K562 (cell line): ENCODE results near the gene SLC7A8. TPM values are rescaled to one million over a fixed set of nuclear protein-coding genes. Genes with fewer than 3 reads are reported as not detected.

Experiments used
- ATAC-seq: fragments of 200-7000 bp; cut with Tn5 transposase; 3 replicates; pipeline ENCODE4 v1.9.1; 2020; ENCODE audit warnings: moderate library complexity
- BruUV-seq: library from RNA; stranded (reverse); fragments of 400-500 nt; replicated peaks from 2 replicates; lab custom pipeline; 2021; lab: Mats Ljungman, UMichigan
- CTCF ChIA-PET: fragments of 300-600 bp; formaldehyde crosslinking; extraction: SDS; loops from one replicate; lab custom pipeline; 2021; ENCODE audit warnings: low intra/inter-chr PET ratio; lab: Yijun Ruan, JAX
- POLR2A ChIA-PET: fragments of 300-600, 350-650 bp; sonication (Branson Sonifier 250); formaldehyde crosslinking; extraction: SDS; loops from one replicate; lab custom pipeline; 2021; ENCODE audit warnings: antibody characterized with exemption, inconsistent platforms; lab: Yijun Ruan, JAX
- DNase-seq, 4 experiments: peaks; one replicate each; pipeline versions ENCODE4 v3.0.0 to v3.0.0-alpha.2; 2011 to 2018; ENCODE audit warnings: low spot score in 3 of 4, mixed read lengths in 3 of 4; ENCODE audit errors: extremely low read depth in 1 of 4
- FAIRE-seq: peaks from 2 replicates; lab custom pipeline; 2011; peaks lifted over from hg19 to GRCh38; lab: Jason Lieb, UNC
- H2AFZ ChIP-seq: 2 replicates; pipeline ENCODE4 v1.6.0; 2011; ENCODE audit warnings: low read depth, low read length, control low read depth, inconsistent platforms
- H3K27ac ChIP-seq: fragments of 200-600 bp; 3 replicates; pipeline ENCODE4 v1.8.0; 2011; ENCODE audit warnings: low read depth, mild to moderate bottlenecking, control low read depth, inconsistent platforms, low read length, moderate library complexity, mixed read lengths; ENCODE audit errors: extremely low read depth
- H3K27me3 ChIP-seq, 2 experiments: fragments of 300-600 bp in 1 of 2; 2 replicates in 1 of 2; 3 replicates in 1 of 2; pipeline versions ENCODE4 v1.6.0 to v1.8.0; 2011; ENCODE audit warnings: inconsistent platforms in 2 of 2, low read length in 2 of 2, mild to moderate bottlenecking in 1 of 2, mixed read lengths in 1 of 2, moderate library complexity in 1 of 2; ENCODE audit not compliant: control insufficient read depth in 2 of 2, insufficient read depth in 2 of 2
- H3K36me3 ChIP-seq: fragments of 300-600 bp; 3 replicates; pipeline ENCODE4 v1.8.0; 2011; ENCODE audit warnings: mild to moderate bottlenecking, low read length, inconsistent platforms; ENCODE audit not compliant: control insufficient read depth, insufficient read depth
- H3K4me1 ChIP-seq, 2 experiments: fragments of 200-600 bp in 1 of 2; replicated peaks in 1 of 2; 2 replicates in 1 of 2; 3 replicates in 1 of 2; pipeline versions ENCODE4 v1.5.1 to v1.8.0; 2011; ENCODE audit warnings: inconsistent platforms in 2 of 2, low read length in 2 of 2, mild to moderate bottlenecking in 1 of 2, mixed read lengths in 1 of 2, moderate library complexity in 1 of 2; ENCODE audit not compliant: control insufficient read depth in 2 of 2, insufficient read depth in 2 of 2
- H3K4me2 ChIP-seq: 2 replicates; pipeline ENCODE4 v1.6.1; 2011; ENCODE audit warnings: low read length, control low read depth, inconsistent platforms, mixed read lengths; ENCODE audit not compliant: insufficient read depth
- H3K4me3 ChIP-seq: fragments of 200-600 bp; sonication (generic), shearing (Covaris generic); 2 replicates; pipeline ENCODE4 v1.5.1; 2016; ENCODE audit warnings: control low read depth, inconsistent platforms
- H3K79me2 ChIP-seq: fragments of 200-600 bp; 3 replicates; pipeline ENCODE4 v1.8.0; 2011; ENCODE audit warnings: low read length, inconsistent platforms; ENCODE audit not compliant: control insufficient read depth, insufficient read depth
- H3K9ac ChIP-seq, 2 experiments: 2 replicates each; pipeline versions ENCODE4 v1.6.0 to v1.6.1; 2011; ENCODE audit warnings: low read depth in 2 of 2, low read length in 2 of 2, control low read depth in 1 of 2, inconsistent platforms in 1 of 2, mild to moderate bottlenecking in 1 of 2, mixed read lengths in 1 of 2; ENCODE audit not compliant: insufficient read depth in 1 of 2
- H3K9me1 ChIP-seq: one replicate; pipeline ENCODE4 v1.6.0; 2011; ENCODE audit warnings: inconsistent platforms, mild to moderate bottlenecking, low read length, moderate library complexity; ENCODE audit not compliant: control insufficient read depth, insufficient read depth
- H3K9me3 ChIP-seq: replicated peaks from 2 replicates; pipeline ENCODE4 v1.5.1; 2011; ENCODE audit warnings: low read depth, low read length, inconsistent platforms; ENCODE audit not compliant: control insufficient read depth, insufficient read depth
- H4K20me1 ChIP-seq: replicated peaks from 2 replicates; pipeline ENCODE4 v1.6.1; 2011; ENCODE audit warnings: low read length, inconsistent platforms, mixed read lengths; ENCODE audit not compliant: control insufficient read depth, insufficient read depth
- DIDO1 ChIP-seq: fragments of 450-650 bp; IDR thresholded peaks from 2 replicates; pipeline ENCODE4 v1.6.1; 2016; ENCODE audit warnings: low read depth, missing biosample characterization, missing genetic modification characterization
- DPF2 ChIP-seq: fragments of 450-650 bp; IDR thresholded peaks from 2 replicates; pipeline ENCODE4 v1.6.1; 2016
- GATA2 ChIP-seq: sonication (generic); formaldehyde crosslinking; IDR thresholded peaks from 2 replicates; pipeline ENCODE4 v1.4.0; 2020; ENCODE audit warnings: mild to moderate bottlenecking, missing genetic modification reagents
- HDAC3 ChIP-seq: fragments of 450-650 bp; IDR thresholded peaks from 2 replicates; pipeline ENCODE4 v1.6.1; 2018; ENCODE audit warnings: borderline replicate concordance, mild to moderate bottlenecking, moderate library complexity; ENCODE audit not compliant: partially characterized antibody
- NFIC ChIP-seq: fragments of 450-650 bp; IDR thresholded peaks from 2 replicates; pipeline ENCODE4 v1.6.1; 2017; ENCODE audit warnings: mild to moderate bottlenecking, inconsistent platforms
- ZFX ChIP-seq: sonication (generic); formaldehyde crosslinking; IDR thresholded peaks from 2 replicates; pipeline ENCODE4 v1.8.0; 2022; ENCODE audit warnings: mild to moderate bottlenecking, missing genetic modification reagents, moderate library complexity
- ZNF121 ChIP-seq: sonication (generic); formaldehyde crosslinking; conservative IDR thresholded peaks from 2 replicates; pipeline ENCODE4 v1.8.0; 2022; ENCODE audit warnings: missing genetic modification reagents
- WGBS: fragments of 100-300 bp; shearing (Covaris generic); methylation state at CpG from one replicate; pipeline ENCODE4 v1.1.6; 2016; ENCODE audit warnings: low coverage, mixed read lengths; ENCODE audit not compliant: insufficient coverage; ENCODE audit errors: missing lambda C conversion rate; 5-methylcytosine and 5-hydroxymethylcytosine counted together
- in situ Hi-C: fragments of 300-500 bp; cut with MboI; formaldehyde crosslinking; loops from 4 replicates; pipeline ENCODE4 v1.15.0; 2018; ENCODE audit warnings: inconsistent platforms, mixed read lengths
- intact Hi-C: fragments of 100-400 bp; cut with micrococcal nuclease; formaldehyde crosslinking; loops from 2 replicates; pipeline ENCODE4 v1.14.2; 2022
- polyA plus RNA-seq, 8 experiments: library from polyadenylated mRNA; depleted of rRNA in 4 of 8; stranded (reverse) in 5 of 8; unstranded in 3 of 8; fragments of >200 nt; fragmentation: Nextera tagmentation in 2 of 8; fragmentation: Illumina TruSeq in 1 of 8; extraction: Ambion mirVana in 2 of 8; extraction: Trizol in 1 of 8; gene quantifications; 2 replicates each; pipeline versions ENCODE4 v1.2.1 to v1.2.3, GENCODE V29; 2011 to 2014; ENCODE audit warnings: inconsistent platforms in 1 of 8, missing spikeins in 1 of 8
- total RNA-seq, 7 experiments: library from RNA; depleted of rRNA in 6 of 7; stranded (reverse); fragments of >200 nt in 6 of 7; fragmentation: Illumina TruSeq in 2 of 7; extraction: Trizol in 2 of 7; gene quantifications; 2 replicates each; pipeline versions ENCODE4 v1.2.1 to v1.2.3, GENCODE V29; 2011 to 2021; ENCODE audit warnings: low replicate concordance in 1 of 7
- TF ChIP-seq, protein P1 (sequence below): fragments of 450-650 bp; IDR thresholded peaks from 2 replicates; pipeline ENCODE4 v1.6.1; 2018; ENCODE audit warnings: mild to moderate bottlenecking, low read depth; ENCODE audit not compliant: partially characterized antibody
- TF ChIP-seq, protein P2 (sequence below): sonication (generic); formaldehyde crosslinking; IDR thresholded peaks from 2 replicates; pipeline ENCODE4 v1.9.0; 2022; ENCODE audit warnings: mild to moderate bottlenecking, missing genetic modification reagents
- TF ChIP-seq, protein P3 (sequence below): fragments of 450-650 bp; IDR thresholded peaks from 2 replicates; pipeline ENCODE4 v1.6.1; 2016; ENCODE audit warnings: mild to moderate bottlenecking

SLC7A8 gene
- total and polyA plus RNA-seq, 9 of the 15 experiments (the other 6 are each of a cell fraction or from before 2014, with no cell fraction given) = 2.0 to 33.0 (median 6.0) TPM

DNA sequence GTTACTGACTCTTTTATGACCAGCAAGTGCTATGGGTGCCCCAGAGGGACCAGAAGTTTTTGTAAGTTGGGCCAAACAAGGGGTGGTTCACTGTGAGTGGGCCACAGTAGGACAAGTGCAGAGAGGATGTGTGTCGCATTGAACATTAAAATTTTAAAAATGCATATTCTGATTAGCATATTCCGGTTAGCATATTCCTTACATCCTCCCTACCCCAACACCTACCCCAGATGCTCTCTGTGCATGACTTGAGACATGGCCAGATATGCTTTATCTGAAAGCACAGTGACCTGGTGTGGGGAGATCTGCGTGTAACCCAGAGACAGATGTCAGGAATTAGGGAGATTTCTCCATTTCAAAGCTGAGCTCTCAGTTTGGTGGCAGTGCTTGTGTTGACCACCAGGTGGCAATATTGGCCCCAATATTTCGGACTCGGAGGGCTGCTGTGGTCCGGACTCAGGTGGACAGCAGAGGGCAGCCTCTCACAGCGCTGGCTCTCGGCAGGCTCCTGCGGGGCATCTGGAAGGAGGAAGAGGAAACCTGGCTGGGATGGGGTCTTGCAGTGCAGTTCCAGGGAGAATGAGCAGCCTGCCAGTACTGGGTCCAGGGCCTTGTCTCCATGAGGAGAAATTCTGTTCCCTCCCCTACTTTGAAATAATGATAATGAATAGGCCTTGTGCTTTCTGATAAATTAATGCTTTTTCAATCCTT, 62.8 kb downstream of the SLC7A8 start (continued):
- peak; percentile 57 for TF ChIP-seq HDAC3
- TF ChIP-seq, protein P1, sequence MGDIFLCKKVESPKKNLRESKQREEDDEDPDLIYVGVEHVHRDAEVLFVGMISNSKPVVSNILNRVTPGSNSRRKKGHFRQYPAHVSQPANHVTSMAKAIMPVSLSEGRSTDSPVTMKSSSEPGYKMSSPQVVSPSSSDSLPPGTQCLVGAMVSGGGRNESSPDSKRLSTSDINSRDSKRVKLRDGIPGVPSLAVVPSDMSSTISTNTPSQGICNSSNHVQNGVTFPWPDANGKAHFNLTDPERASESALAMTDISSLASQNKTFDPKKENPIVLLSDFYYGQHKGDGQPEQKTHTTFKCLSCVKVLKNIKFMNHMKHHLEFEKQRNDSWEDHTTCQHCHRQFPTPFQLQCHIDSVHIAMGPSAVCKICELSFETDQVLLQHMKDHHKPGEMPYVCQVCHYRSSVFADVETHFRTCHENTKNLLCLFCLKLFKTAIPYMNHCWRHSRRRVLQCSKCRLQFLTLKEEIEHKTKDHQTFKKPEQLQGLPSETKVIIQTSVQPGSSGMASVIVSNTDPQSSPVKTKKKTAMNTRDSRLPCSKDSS = no peak
- TF ChIP-seq GATA2 (CRISPR knock-in tag) = peak; percentile 96
- TF ChIP-seq DPF2 = peak; percentile 84

DNA sequence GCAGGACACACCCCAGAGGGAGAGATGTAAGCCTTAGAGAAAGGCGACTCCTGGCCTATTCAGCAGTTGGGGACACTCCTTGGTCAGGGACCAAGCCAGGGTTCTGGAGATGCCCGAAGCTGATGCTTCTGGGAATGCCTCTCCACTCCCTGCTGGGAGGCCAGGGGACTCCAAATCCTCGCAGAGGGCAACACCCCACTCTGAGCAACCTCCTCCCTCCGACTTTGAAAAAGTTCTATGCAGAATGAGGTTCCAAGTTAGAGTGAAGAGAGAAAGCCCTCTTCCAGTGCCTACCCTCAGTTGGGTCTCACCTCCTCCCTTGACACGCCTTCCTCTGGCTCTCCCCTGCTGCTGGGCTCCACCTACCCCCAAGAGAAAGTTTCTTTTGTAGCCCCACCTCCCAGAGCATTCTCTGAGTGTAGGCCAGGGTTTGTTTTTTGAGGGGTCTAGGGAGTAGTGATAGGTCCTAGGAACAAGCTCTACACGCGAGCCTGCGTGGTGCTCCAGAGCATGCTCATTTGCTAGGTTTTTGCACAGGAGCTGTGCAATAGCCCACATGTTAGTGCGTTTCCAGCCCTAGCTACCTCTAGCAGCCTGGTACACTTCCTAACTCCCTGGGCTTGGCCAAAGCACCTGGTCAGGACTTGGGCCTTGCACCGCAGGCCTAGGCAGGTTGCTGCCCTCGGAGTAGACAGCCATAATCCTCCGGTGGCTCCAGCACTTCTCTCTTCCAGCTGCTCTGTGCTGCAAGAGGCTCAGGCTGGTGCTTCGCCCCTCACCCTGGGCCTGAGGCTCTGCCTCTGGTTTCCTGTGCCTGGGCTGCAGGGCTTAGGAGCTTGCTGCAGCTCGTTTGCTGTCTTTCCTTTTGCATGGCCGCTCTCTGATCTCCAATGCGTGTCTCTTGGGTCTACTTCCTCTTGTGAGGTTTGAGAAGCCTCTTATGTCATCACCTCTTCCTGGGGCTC, 63.8 kb downstream of the SLC7A8 start:
- Histone ChIP-seq H3K27ac (no peak overlapping the region), H2AFZ (peak overlapping the region; percentile 33; the same call in 1 of the 2 replicates), H3K4me3 (no peak overlapping the region), H3K9me1 (no peaks in the 10 kb centered on the region), H3K4me2 (peak overlapping the region; percentile 51; the same call in 1 of the 2 replicates), H3K79me2 (no peaks in the 10 kb centered on the region), H3K4me1 (peaks cover 51 to 56% of the 10 kb centered on the region in 2 experiments), H3K27me3 (peaks cover 0 to 8% of the 10 kb centered on the region in 2 experiments; a peak in 3 of 5 replicates), H3K9ac (peak overlapping the region in 1 of 2 experiments; percentile 2; a peak in 1 of 4 replicates), H3K36me3 (no peaks in the 10 kb centered on the region), H4K20me1 (peaks cover 3% of the 10 kb centered on the region; the same call in 1 of the 2 replicates), H3K9me3 (no peaks in the 10 kb centered on the region)
- no TSS peak for BruUV-seq
- ChIA-PET POLR2A (interaction anchor here (0.9 to 1.5 kb wide), 7 partner anchors 18 to 260 kb away, joined by 3 to 9 read pairs (median 4); no protein-coding TSS in a partner anchor), CTCF (interaction anchor here (0.6 to 7.4 kb wide), 17 partner anchors 10 to 266 kb away, joined by 3 to 310 read pairs (median 5); partner anchors contain the start of genes PABPN1, PPP1R3E and SLC7A8)
- TF ChIP-seq NFIC = no peak
- TF ChIP-seq, protein P2, sequence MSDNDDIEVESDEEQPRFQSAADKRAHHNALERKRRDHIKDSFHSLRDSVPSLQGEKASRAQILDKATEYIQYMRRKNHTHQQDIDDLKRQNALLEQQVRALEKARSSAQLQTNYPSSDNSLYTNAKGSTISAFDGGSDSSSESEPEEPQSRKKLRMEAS (CRISPR knock-in tag) = no peak
- TF ChIP-seq, protein P3, sequence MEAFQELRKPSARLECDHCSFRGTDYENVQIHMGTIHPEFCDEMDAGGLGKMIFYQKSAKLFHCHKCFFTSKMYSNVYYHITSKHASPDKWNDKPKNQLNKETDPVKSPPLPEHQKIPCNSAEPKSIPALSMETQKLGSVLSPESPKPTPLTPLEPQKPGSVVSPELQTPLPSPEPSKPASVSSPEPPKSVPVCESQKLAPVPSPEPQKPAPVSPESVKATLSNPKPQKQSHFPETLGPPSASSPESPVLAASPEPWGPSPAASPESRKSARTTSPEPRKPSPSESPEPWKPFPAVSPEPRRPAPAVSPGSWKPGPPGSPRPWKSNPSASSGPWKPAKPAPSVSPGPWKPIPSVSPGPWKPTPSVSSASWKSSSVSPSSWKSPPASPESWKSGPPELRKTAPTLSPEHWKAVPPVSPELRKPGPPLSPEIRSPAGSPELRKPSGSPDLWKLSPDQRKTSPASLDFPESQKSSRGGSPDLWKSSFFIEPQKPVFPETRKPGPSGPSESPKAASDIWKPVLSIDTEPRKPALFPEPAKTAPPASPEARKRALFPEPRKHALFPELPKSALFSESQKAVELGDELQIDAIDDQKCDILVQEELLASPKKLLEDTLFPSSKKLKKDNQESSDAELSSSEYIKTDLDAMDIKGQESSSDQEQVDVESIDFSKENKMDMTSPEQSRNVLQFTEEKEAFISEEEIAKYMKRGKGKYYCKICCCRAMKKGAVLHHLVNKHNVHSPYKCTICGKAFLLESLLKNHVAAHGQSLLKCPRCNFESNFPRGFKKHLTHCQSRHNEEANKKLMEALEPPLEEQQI = no peak
- 0 out of 2 replicates have a peak, but pooled peaks have one; percentile 28 for TF ChIP-seq ZFX
- TF ChIP-seq ZNF121 (CRISPR knock-in tag) = 0 out of 2 replicates have a peak, but pooled peaks have one; percentile 13
- no peak for TF ChIP-seq DIDO1 (tag)
- FAIRE-seq (no peak), ATAC-seq (no peak), DNase-seq (no peak)
- 60% methylated on average over 15 of the region's 16 CpGs for WGBS
- in situ Hi-C loops = loop anchor here (5.0 kb wide), 1 partner anchor 68 kb away; no protein-coding TSS in a partner anchor
- intact Hi-C loops = loop anchor here (1.0 to 5.0 kb wide), 5 partner anchors 27 to 443 kb away; partner anchors contain the start of gene PPP1R3E
